GM12891 (cell line): ENCODE measurements around the gene NUCB2.
A peak's percentile ranks its signal among the peaks of the same experiment; 100 is the strongest.

Source experiments
- DNase-seq: peaks from one replicate; pipeline ENCODE4 v3.0.0; 2011; ENCODE audit warnings: low spot score; ENCODE audit not compliant: insufficient read length
- FAIRE-seq: peaks from 2 replicates; lab custom pipeline; 2011; peaks lifted over from hg19 to GRCh38; lab: Jason Lieb, UNC
- PAX5 ChIP-seq: IDR thresholded peaks from 2 replicates; pipeline ENCODE4 v1.6.1; 2011; ENCODE audit warnings: low read length, moderate library complexity, mild to moderate bottlenecking; ENCODE audit not compliant: insufficient read depth, severe bottlenecking
- POLR2A ChIP-seq: IDR thresholded peaks from 2 replicates; pipeline ENCODE4 v1.6.1; 2011; ENCODE audit warnings: low read depth, low read length, control low read depth
- POLR2AphosphoS5 ChIP-seq: IDR thresholded peaks from 2 replicates; pipeline ENCODE4 v1.6.1; 2011; ENCODE audit warnings: low read depth, low read length, control low read depth
- POU2F2 ChIP-seq: IDR thresholded peaks from 2 replicates; pipeline ENCODE4 v1.6.1; 2011; ENCODE audit warnings: low read depth, mild to moderate bottlenecking, control low read depth, low read length, moderate library complexity
- SPI1 ChIP-seq: IDR thresholded peaks from 2 replicates; pipeline ENCODE4 v1.6.1; 2011; ENCODE audit warnings: low read depth, low read length, control low read depth
- TAF1 ChIP-seq: IDR thresholded peaks from 2 replicates; pipeline ENCODE4 v1.6.1; 2011; ENCODE audit warnings: low read depth, low read length, control low read depth

The NUCB2 gene

GRCh38 chr11:17244046-17244445 lies 32.5 kb upstream of the NUCB2 start:
- FAIRE-seq (peak; percentile 35), DNase-seq (no peak)
- no peak for TF ChIP-seq TAF1
- TF ChIP-seq POLR2AphosphoS5 = no peak
- no peak for TF ChIP-seq PAX5
- no peak for TF ChIP-seq POU2F2
- TF ChIP-seq POLR2A = no peak
- no peak for TF ChIP-seq SPI1

DNA sequence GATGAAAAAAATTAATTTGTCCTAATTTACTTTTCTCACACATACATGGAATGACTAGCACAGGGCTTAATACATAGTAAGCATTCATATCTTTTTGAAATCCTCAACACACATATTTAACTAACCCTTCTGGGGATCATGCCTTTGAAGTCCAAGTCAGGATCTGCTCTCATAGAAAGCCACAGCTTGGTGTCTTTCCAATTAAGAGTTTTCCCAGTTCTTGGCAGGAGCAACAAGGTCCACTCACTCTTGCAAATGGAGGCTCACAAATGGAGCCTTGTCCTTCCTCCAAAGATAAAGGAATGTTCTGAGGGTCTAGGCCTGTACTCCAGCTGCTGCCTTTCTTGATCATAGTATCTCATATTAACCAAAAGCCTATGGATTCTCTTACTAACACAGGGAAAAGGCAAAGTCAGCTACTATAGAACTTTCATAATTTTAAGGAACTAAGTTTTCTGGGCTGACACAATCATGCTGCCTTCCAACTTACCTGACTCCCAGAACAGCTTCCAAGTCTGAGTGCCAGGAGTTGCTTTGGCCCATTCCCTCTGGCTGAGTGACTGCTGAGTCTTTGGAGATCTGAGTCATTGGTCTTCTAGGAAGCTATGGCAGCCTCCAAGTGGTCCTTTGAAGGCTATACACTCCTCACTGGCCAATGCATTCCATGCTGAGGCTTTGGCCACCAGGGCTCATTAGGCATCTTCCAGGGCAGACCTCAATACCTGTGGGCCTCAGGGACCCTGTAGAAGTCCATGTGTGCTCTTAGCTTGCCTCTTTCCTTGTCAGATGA lies 25.8 kb upstream of the NUCB2 start:
- no peak for TF ChIP-seq PAX5
- no peak for TF ChIP-seq POLR2AphosphoS5
- TF ChIP-seq TAF1 = no peak
- no peak for TF ChIP-seq SPI1
- TF ChIP-seq POU2F2 = no peak
- TF ChIP-seq POLR2A = no peak
- FAIRE-seq (no peak), DNase-seq (no peak)

- FAIRE-seq (no peak), DNase-seq (no peak)
- no peak for TF ChIP-seq POLR2A
Measured at GRCh38 chr11:17252704-17253103, 23.8 kb upstream of the NUCB2 start.

DNA sequence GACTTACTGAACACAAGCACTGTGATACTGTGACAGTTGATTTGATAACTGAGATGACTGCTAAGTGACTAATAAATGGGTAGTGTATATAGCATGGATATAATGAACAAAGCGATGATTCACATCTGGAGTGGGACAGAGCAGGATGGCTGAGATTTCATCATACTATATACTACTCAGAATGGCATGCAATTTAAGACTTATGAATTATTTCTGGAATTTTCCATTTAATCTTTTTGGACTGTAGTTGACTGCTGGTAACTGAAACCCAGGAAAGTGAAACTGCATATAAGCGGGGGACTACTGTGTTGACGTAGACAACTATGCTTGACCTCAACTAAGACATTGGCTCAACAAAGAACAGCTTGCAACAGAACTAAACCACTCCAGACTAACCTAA lies 20.0 kb upstream of the NUCB2 start:
- DNase-seq = no peak
- no peak for TF ChIP-seq SPI1
- TF ChIP-seq POLR2AphosphoS5 = no peak
- no peak for TF ChIP-seq POLR2A
- no peak for TF ChIP-seq PAX5
- no peak for TF ChIP-seq POU2F2
- TF ChIP-seq TAF1 = no peak

DNA sequence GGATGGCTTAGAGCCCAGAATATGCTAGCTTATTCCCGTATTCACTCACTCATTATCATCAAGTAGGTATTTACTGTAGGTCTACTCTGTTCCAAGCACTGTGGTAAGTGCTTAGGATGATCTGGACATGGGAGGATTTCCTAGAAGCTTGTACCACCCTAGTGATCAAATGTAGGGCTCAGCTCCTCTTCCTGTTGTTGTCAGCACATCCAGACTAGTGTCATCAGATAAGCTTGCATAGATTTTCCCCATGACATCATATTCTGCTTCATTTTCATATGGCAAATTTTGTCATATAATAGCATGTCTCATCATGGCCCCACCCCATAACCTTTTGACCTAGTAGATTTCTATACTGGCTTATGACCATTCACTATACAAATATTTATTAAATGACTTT lies 19.3 kb upstream of the NUCB2 start:
- no peak for DNase-seq
- FAIRE-seq = no peak

More for the DNA sequence above, 20.0 kb upstream of the NUCB2 start:
- no peak for FAIRE-seq

GRCh38 chr11:17258670-17259069 lies 17.9 kb upstream of the NUCB2 start:
- DNase-seq (no peak), FAIRE-seq (no peak)
- no peak for TF ChIP-seq POU2F2
- TF ChIP-seq POLR2A = no peak
- TF ChIP-seq POLR2AphosphoS5 = no peak
- TF ChIP-seq PAX5 = no peak
- TF ChIP-seq TAF1 = no peak

More for the DNA sequence above, 19.3 kb upstream of the NUCB2 start:
- no peak for TF ChIP-seq POU2F2
- no peak for TF ChIP-seq PAX5
- TF ChIP-seq SPI1 = no peak
- no peak for TF ChIP-seq TAF1

DNA sequence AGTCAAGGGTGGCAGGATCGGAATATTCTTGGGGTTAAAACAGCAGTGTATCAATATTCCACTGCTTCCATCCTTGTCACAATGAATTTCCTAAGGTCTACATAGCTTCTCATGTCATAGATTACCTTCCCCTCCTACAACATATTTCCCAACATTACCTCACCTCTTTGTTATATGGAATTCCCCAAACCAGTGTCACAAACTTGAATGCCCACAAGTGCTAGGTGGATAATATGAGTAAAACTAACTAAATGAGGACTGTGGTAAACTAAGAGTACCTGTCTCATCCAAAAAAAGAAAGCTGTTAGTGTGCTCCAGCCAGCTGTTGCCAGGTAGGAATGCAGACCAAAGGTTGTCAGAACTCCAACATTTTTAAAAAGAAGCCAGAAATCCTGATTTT lies 17.0 kb upstream of the NUCB2 start:
- FAIRE-seq (no peak), DNase-seq (no peak)
- TF ChIP-seq TAF1 = no peak
- TF ChIP-seq PAX5 = no peak
- no peak for TF ChIP-seq POU2F2
- no peak for TF ChIP-seq POLR2A
- no peak for TF ChIP-seq SPI1
- TF ChIP-seq POLR2AphosphoS5 = no peak

DNA sequence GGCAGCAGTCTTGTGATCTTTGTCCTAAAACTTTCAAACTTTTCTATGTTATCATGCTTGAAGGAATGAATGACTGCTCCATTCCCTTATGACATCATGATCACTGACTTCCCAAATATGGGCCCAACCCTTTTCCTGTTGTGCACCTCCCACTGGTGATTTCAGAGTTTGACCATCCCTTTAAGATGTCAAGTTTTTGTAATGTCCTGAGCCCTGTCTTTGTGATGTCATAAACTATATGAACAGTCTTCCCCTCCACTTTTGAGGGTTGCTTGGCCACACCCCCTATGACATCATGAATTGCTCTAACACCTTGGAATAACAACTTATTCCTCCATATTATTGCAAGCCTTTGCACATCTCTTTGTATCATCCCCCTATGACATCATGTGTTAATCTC lies 16.5 kb upstream of the NUCB2 start:
- TF ChIP-seq TAF1 (no peak), POLR2AphosphoS5 (no peak), PAX5 (no peak), SPI1 (no peak), POLR2A (no peak), POU2F2 (no peak)
- FAIRE-seq (no peak), DNase-seq (no peak)

DNA sequence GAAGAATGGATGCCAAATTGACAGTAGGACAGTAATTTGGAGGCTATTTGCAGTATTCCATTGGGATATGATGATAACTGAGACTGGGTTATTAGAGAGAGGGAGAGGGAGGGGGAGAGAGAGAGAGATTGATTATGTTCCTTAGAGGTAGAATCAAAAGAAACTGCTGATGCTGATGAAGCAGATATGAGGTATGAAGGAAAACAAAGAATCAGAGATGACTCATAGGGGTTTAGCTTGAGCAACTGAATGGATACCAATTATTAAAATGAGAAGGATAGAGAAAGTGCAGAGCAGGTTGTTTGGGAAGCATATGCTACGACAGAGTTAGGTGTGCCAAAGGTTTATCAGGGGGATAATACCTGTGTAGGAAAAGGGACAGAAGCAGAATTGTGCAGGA lies 12.8 kb upstream of the NUCB2 start:
- no peak for FAIRE-seq
- TF ChIP-seq PAX5 (no peak), POLR2AphosphoS5 (no peak), POLR2A (no peak), TAF1 (no peak), POU2F2 (no peak), SPI1 (no peak)
- DNase-seq = no peak

- no peak for FAIRE-seq
- TF ChIP-seq TAF1 (no peak), POLR2A (no peak), SPI1 (no peak), POLR2AphosphoS5 (no peak), PAX5 (no peak), POU2F2 (no peak)
- DNase-seq = no peak
Measured at GRCh38 chr11:17266781-17267180, 9.8 kb upstream of the NUCB2 start.
